NT2/D1 (cell line): ENCODE results near the gene TMEM130.

Experiments
- DNase-seq: peaks from one replicate; pipeline ENCODE4 v3.0.0-alpha.2; 2011; ENCODE audit warnings: low read depth, low spot score
- H3K27me3 ChIP-seq: 2 replicates; pipeline ENCODE4 v1.6.0; 2011; ENCODE audit warnings: mild to moderate bottlenecking; ENCODE audit not compliant: insufficient read length, insufficient read depth
- H3K36me3 ChIP-seq: 2 replicates; pipeline ENCODE4 v1.6.1; 2011; ENCODE audit warnings: mild to moderate bottlenecking, low read length, mixed read lengths; ENCODE audit not compliant: insufficient read depth, insufficient read length
- H3K4me1 ChIP-seq: 2 replicates; pipeline ENCODE4 v1.5.1; 2011; ENCODE audit not compliant: insufficient read depth, insufficient read length
- H3K4me3 ChIP-seq: 2 replicates; pipeline ENCODE4 v1.5.1; 2011; ENCODE audit warnings: low read depth; ENCODE audit not compliant: insufficient read length
- H3K9ac ChIP-seq: 2 replicates; pipeline ENCODE4 v1.6.0; 2011; ENCODE audit warnings: low read depth; ENCODE audit not compliant: insufficient read length
- H3K9me3 ChIP-seq: 2 replicates; pipeline ENCODE4 v1.5.1; 2011; ENCODE audit warnings: mild to moderate bottlenecking, low read length; ENCODE audit not compliant: insufficient read depth
- SUZ12 ChIP-seq: IDR thresholded peaks from 2 replicates; pipeline ENCODE4 v1.6.1; 2011; ENCODE audit not compliant: insufficient read length, insufficient read depth; ENCODE audit errors: extremely low read depth
- YY1 ChIP-seq: IDR thresholded peaks from 2 replicates; pipeline ENCODE4 v1.6.1; 2011; ENCODE audit not compliant: insufficient read length, insufficient read depth
- ZNF274 ChIP-seq: IDR thresholded peaks from 2 replicates; pipeline ENCODE4 v1.6.1; 2011; ENCODE audit warnings: mild to moderate bottlenecking, low read depth, low read length

The TMEM130 gene

GRCh38 chr7:98830972-98831548, 38.8 kb downstream of the TMEM130 start:
- no peak for DNase-seq
- H3K27me3 ChIP-seq: no peaks in the 10 kb centered on the region
- no peaks in the 10 kb centered on the region for H3K9me3 ChIP-seq
- TF ChIP-seq YY1: no peak
- TF ChIP-seq SUZ12: no peak
- no peak for TF ChIP-seq ZNF274
- H3K9ac ChIP-seq: no peak overlapping the region
- H3K4me3 ChIP-seq: no peak overlapping the region
- H3K4me1 ChIP-seq: peaks cover 13% of the 10 kb centered on the region
- no peaks in the 10 kb centered on the region for H3K36me3 ChIP-seq

- TF ChIP-seq ZNF274 (no peak), SUZ12 (no peak), YY1 (no peak)
- no peak overlapping the region for H3K9ac ChIP-seq
- no peak for DNase-seq
Measured at GRCh38 chr7:98828368-98828767, 41.4 kb downstream of the TMEM130 start.

GRCh38 chr7:98827258-98827657, 42.6 kb downstream of the TMEM130 start:
- no peaks in the 10 kb centered on the region for H3K9me3 ChIP-seq
- no peak for TF ChIP-seq ZNF274
- TF ChIP-seq YY1: no peak
- no peak for TF ChIP-seq SUZ12
- H3K9ac ChIP-seq: no peak overlapping the region
- no peaks in the 10 kb centered on the region for H3K27me3 ChIP-seq
- H3K4me3 ChIP-seq: no peak overlapping the region
- no peak for DNase-seq
- peaks cover 12% of the 10 kb centered on the region for H3K4me1 ChIP-seq
- H3K36me3 ChIP-seq: no peaks in the 10 kb centered on the region

More at GRCh38 chr7:98828368-98828767, 41.4 kb downstream of the TMEM130 start:
- no peaks in the 10 kb centered on the region for H3K36me3 ChIP-seq
- no peak overlapping the region for H3K4me3 ChIP-seq
- no peaks in the 10 kb centered on the region for H3K9me3 ChIP-seq
- H3K27me3 ChIP-seq: no peaks in the 10 kb centered on the region
- peaks cover 12% of the 10 kb centered on the region for H3K4me1 ChIP-seq

GRCh38 chr7:98826811-98827231, 43.0 kb downstream of the TMEM130 start:
- no peak overlapping the region for H3K4me3 ChIP-seq
- no peak for DNase-seq
- H3K27me3 ChIP-seq: no peaks in the 10 kb centered on the region
- peaks cover 12% of the 10 kb centered on the region for H3K4me1 ChIP-seq
- peak overlapping the region; percentile 42 for H3K9ac ChIP-seq
- no peaks in the 10 kb centered on the region for H3K9me3 ChIP-seq
- no peaks in the 10 kb centered on the region for H3K36me3 ChIP-seq
- TF ChIP-seq YY1: no peak
- TF ChIP-seq ZNF274: no peak
- no peak for TF ChIP-seq SUZ12

GRCh38 chr7:98826387-98826786, 43.4 kb downstream of the TMEM130 start:
- no peak for TF ChIP-seq ZNF274
- TF ChIP-seq YY1: no peak
- TF ChIP-seq SUZ12: no peak
- Histone ChIP-seq H3K27me3 (no peaks in the 10 kb centered on the region), H3K4me3 (no peak overlapping the region), H3K9me3 (no peaks in the 10 kb centered on the region), H3K36me3 (no peaks in the 10 kb centered on the region), H3K4me1 (peaks cover 12% of the 10 kb centered on the region), H3K9ac (peak overlapping the region; percentile 42)
- no peak for DNase-seq

GRCh38 chr7:98823226-98823625, 46.6 kb downstream of the TMEM130 start:
- H3K36me3 ChIP-seq: no peaks in the 10 kb centered on the region
- no peak for TF ChIP-seq YY1
- TF ChIP-seq SUZ12: no peak
- TF ChIP-seq ZNF274: no peak
- H3K4me3 ChIP-seq: no peak overlapping the region
- H3K4me1 ChIP-seq: peaks cover 12% of the 10 kb centered on the region
- H3K27me3 ChIP-seq: no peaks in the 10 kb centered on the region
- H3K9me3 ChIP-seq: no peaks in the 10 kb centered on the region
- DNase-seq: no peak
- H3K9ac ChIP-seq: no peak overlapping the region

GRCh38 chr7:98821348-98821747, 48.5 kb downstream of the TMEM130 start:
- Histone ChIP-seq H3K36me3 (no peaks in the 10 kb centered on the region), H3K9me3 (no peaks in the 10 kb centered on the region), H3K27me3 (no peaks in the 10 kb centered on the region), H3K4me1 (peaks cover 4% of the 10 kb centered on the region), H3K4me3 (no peak overlapping the region), H3K9ac (no peak overlapping the region)
- TF ChIP-seq SUZ12: no peak
- TF ChIP-seq YY1: no peak
- no peak for TF ChIP-seq ZNF274
- no peak for DNase-seq
